Measurements from ENCODE around the gene HP1BP3. TPM values are rescaled to one million over a fixed set of nuclear protein-coding genes. Genes with fewer than 3 reads are reported as not detected.

HP1BP3 gene
- 462 TPM for total RNA-seq

GRCh38 chr1:20787029-20787839 lies at the start of gene HP1BP3:
HP1BP3 (minus strand) TSS chr1:20787307; CDS start chr1:20780440, 6,867 bp downstream.

GRCh38 chr1:20732588-20733359 lies 54.3 kb downstream of the HP1BP3 start, which contains the start of gene SH2D5:
SH2D5 (minus strand) TSS chr1:20732703; CDS start chr1:20728044, 4,659 bp downstream.

GRCh38 chr1:20717452-20718342 lies 69.4 kb downstream of the HP1BP3 start, which contains the start of gene KIF17:
KIF17 (minus strand) TSS chr1:20718007; CDS start chr1:20717706, 301 bp downstream.

Other genes with a start within 250 kb of the HP1BP3 start
- gene FAM43B, start 234.7 kb downstream of the HP1BP3 start, total RNA-seq: 2.0 TPM
- gene CDA, start 198.2 kb downstream of the HP1BP3 start, total RNA-seq: not detected
- 64.0 TPM for gene PINK1, start 153.8 kb downstream of the HP1BP3 start, total RNA-seq
- 141 TPM for gene DDOST, start 125.9 kb downstream of the HP1BP3 start, total RNA-seq
- gene KIF17, start 69.3 kb downstream of the HP1BP3 start, total RNA-seq: 4.7 TPM
- 0.49 TPM for gene SH2D5, start 54.6 kb downstream of the HP1BP3 start, total RNA-seq